ENCODE results near the gene HAUS6.
"Not testable (repeated sequence)": the region's sequence is repeated elsewhere in the genome, so short reads cannot be mapped to it uniquely, and the experiment has no call there.

Gene HAUS6, protein sequence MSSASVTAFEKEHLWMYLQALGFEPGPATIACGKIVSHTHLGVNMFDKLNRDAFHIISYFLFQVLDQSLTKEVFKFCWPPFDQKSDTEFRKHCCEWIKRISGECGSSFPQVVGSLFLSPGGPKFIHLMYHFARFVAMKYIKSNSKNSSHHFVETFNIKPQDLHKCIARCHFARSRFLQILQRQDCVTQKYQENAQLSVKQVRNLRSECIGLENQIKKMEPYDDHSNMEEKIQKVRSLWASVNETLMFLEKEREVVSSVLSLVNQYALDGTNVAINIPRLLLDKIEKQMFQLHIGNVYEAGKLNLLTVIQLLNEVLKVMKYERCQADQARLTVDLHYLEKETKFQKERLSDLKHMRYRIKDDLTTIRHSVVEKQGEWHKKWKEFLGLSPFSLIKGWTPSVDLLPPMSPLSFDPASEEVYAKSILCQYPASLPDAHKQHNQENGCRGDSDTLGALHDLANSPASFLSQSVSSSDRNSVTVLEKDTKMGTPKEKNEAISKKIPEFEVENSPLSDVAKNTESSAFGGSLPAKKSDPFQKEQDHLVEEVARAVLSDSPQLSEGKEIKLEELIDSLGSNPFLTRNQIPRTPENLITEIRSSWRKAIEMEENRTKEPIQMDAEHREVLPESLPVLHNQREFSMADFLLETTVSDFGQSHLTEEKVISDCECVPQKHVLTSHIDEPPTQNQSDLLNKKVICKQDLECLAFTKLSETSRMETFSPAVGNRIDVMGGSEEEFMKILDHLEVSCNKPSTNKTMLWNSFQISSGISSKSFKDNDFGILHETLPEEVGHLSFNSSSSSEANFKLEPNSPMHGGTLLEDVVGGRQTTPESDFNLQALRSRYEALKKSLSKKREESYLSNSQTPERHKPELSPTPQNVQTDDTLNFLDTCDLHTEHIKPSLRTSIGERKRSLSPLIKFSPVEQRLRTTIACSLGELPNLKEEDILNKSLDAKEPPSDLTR

DNA sequence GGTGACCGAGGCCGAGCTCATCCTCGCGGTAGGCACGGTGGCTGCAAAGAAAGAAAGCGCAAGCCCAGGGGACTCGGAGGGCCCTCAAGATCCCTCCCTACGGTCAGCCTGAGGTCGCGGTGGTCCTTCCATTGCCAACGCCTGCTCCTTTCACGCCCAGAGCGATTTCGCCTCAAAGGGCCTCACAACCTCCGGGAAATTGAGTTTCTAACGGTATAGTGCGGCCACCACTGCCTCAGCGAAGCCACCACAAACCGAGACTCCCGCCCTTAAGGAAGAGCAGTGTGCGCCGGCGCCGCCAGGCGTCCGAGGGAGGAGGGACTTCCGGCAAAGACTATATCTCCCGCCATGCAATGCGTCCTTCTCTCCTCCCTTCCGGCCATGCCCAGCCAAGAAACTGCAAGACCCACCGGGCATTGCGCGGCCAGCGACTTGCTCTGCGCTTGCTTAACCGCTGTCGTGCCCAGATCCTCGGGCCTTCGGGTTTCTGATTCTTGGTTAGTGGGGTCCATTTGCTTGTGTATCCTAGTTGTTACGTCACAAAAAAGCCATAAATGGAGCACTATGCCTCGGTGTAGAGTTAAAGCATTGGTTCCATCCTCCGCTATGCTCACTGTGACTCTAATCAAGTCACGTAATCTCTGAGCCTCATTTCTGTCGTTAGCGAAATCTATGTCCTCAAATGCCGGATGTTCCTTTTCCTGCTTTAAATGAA is at the start of gene HAUS6:
Gene HAUS6, minus strand, starts transcription at position 274 of the 715 bp plus-strand sequence. Its CDS starts 253 bp downstream, at position 21.
- peak; percentile 94 for DNase-seq

DNA sequence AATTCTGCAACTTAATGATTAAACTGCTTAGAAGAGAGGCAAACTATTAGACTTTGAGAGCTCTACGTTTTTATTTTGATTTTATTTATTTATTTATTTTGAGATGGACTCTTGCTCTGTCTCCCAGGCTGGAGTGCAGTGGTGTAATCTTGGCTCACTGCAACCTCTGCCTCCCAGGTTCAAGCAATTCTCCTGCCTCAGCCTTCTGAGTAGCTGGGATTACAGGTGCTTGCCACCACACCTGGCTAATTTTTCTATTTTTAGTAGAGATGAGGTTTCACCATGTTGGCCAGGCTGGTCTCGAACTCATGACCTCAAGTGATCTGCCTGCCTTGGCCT is 49.4 kb upstream of the HAUS6 start:
- not testable (repeated sequence) for DNase-seq

- no peak for DNase-seq
Observed at GRCh38 chr9:19151425-19152159, 48.9 kb upstream of the HAUS6 start.

GRCh38 chr9:19149230-19149629 is 46.5 kb upstream of the HAUS6 start:
- DNase-seq = no peak

DNA sequence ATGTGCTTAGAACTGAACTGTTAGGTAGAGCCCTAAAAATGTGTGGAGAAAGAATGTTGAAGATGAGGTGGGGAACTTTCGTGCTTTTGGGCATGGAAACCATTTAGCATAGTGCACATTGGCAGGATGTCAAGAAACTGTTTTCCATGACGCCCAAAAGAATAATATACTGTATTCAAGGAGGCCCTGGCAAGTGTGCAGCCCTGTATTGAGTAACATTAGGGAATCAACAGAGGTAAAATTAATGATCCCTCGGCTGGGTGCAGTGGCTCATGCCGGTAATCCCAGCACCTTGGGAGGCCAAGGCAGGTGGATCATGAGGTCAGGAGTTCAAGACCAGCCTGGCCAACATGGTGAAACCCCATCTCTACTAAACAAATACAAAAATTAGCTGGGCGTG is 45.5 kb upstream of the HAUS6 start:
- DNase-seq = no peak

DNA sequence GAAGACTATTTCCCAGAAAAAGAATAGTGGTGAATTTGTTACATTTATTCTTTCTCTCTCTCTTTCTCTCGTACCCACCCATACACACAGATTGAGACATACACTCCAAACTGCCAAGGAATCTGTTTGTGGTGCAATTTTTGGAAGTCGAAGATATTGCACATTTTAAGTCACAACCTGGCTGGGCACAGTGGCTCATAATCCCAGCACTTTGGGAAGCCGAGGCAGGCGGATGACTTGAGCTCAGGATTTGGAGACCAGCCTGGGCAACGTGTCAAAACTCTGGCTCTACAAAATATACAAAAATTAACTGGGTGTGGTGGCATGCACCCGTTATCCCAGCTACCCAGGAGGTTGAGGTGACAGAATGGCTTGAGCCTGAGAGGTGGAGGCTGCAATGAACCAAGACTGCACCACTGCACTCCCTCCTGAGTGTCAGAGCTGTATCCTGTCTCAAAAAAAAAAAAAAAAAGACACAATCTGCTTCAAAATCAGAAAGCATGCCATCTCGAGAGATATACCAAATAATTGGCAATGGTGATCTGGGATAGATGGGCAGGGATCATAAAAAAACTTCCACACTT is 43.8 kb upstream of the HAUS6 start:
- no peak for DNase-seq

DNA sequence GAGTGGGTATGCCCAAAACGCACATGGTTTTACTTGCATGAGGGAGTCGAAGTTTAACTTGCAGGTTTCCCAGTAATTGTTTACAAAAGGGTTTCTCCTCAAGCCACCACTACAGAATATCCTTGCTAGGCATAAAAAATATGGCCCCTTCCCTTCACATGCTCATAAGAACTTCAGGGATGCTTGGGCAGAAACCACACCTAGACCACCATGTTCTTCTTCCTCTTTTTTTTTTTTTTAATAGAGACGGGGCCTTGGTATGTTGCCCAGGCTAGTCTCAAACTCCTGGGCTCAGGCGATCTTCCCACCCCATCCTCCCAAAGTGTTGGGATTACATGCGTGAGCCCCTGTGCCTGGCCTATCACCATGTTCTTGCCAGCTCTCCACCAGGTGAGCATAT is 43.2 kb upstream of the HAUS6 start:
- no peak for DNase-seq

GRCh38 chr9:19140259-19140658 is 37.6 kb upstream of the HAUS6 start:
- no peak for DNase-seq

DNA sequence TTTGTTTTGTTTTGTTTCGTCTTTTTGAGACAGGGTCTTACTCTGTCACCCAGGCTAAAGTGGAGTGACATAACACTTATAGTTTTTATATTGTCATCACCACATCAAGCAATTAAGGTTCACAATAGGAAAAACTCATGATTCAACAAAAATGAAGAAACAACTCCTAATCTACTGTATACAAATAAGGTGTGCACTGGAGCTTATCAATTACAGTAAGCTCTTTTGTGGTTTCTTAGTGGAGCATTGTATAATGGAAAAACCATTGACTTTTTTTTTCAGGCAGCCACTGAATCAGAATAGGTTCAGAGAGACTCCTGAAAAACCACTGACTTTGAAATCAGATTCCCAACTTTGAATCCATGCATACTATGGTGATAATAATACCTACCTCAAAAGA is 35.4 kb upstream of the HAUS6 start:
- DNase-seq = peak; percentile 37

DNA sequence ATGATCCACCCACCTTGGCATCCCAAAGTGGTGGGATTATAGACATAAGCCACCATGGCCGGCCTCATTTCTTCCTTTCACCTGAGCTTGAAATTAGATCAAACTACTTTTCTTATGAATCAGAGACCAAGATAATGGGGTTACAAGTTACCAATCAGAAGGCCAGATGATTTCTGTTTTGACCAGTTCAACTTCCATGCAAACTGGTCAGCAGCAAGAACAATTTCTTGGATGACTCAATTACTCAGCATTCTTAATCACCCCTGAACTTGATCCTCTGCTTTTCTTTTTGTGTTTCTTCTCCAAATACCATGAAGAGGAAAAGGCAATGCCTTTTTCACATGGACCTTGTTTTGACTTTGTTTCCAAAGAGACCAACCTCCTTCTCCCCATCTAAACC is 34.6 kb upstream of the HAUS6 start:
- peak; percentile 70 for DNase-seq

DNA sequence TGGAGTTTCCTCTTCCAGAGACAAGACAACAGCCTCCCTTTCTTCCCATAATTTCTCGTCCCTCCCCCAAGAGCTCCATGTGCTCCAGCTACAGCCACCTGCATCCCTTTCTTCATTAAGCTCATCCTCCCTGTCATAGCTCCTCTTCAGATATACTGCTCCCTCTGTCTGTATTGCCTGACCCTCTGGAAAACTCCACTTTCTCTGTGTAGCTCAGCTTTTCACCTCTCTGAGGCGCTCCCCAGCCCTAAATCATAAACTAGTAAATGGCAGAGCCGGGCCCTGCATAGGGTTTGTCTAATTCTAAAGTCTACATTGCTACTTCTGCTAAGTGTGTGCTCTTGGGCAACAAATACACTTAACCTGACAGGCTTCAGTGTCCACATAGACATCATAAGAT is 33.4 kb upstream of the HAUS6 start:
- no peak for DNase-seq

- no peak for DNase-seq
Observed at GRCh38 chr9:19133549-19134345, 31.0 kb upstream of the HAUS6 start.

DNA sequence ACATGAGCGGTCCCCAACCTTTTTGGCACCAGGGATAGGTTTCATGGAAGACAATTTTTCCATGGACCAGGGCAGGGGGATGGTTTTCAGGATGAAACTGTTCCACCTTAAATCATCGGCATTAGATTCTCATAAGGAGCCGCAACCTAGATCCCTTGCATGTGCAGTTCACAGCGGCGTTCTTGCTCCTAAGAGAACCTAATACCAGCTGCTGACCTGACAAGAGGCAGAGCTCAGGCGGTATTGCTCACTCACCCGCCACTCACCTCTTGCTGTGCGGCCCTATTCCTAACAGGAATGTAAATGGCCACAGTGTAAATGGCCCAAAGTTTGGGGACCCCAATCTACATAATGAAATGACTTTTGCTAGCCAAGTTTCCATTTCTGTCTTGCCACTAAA is 27.7 kb upstream of the HAUS6 start:
- DNase-seq = no peak

- DNase-seq = no peak
Observed at GRCh38 chr9:19127871-19128500, 25.3 kb upstream of the HAUS6 start.

- no peak for DNase-seq
Observed at GRCh38 chr9:19124430-19124793, 21.7 kb upstream of the HAUS6 start.

DNA sequence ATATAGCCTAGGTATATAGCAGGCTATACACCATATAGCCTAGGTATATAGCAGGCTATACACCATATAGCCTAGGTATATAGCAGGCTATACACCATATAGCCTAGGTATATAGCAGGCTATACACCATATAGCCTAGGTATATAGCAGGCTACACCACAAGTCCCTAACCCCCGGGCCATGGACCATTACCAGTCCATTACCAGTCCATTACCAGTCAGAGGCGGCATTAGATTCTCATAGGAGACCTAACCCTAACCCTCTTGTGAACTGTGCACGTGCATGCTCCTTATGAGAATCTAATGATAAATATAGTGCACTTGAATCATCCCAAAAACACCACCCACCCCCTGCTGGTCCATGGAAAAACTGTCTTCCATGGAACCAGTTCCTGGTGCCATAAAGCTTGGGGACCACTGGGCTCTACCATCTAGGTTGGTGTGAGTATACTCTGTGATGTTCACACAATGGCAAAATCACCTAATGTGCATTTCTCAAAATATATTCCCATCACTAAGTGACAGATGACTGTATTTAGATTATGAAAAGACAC is 19.9 kb upstream of the HAUS6 start:
- no peak for DNase-seq

DNA sequence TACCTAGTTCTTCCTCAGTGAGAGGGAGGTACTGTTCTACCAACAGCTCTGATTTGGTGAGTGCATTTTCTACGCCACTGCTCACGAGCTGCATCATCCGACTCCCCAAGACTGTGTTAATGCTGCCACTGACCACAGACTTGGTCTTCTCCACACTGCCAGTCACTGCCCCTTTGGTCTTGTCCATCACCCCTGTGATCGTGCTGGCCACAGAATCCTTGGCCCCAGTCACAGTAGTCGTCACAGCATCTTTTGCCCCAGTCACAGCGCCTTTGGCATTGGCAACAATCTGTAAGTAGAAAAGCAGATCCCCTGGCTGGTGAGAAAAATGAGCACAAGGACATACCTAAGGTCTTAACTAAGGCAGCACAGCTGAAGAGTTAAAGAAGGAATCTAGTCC is 18.2 kb upstream of the HAUS6 start:
- DNase-seq = no peak

DNA sequence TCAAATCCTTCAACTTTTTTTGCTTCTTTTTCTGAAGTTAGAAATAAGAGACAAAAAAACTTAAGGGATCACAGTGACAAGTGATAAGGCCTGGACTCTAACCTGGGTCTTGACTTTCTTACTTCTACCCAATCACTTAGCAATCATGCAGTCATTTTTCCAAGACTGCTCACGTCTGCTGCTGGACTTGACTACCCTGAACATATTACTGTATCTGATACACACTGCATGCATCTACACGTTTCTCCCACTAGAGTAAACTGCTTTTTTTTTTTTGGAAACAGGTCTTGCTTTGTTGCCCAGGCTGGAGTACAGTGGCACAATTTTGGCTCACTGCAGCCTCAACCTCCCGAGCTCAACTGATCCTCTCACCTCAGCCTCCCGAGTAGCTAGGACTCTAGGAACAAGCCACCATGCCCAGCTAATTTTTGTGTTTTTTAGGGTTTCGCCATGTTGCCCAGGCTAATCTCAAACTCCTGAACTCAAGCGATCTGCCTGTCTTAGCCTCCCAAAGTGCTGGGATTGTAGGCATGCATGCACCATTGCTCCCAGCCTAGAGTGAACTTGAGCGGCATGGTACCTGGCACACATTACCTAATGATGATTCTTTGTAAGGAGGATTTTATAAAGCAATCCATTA is 17.2 kb upstream of the HAUS6 start:
- no peak for DNase-seq

DNA sequence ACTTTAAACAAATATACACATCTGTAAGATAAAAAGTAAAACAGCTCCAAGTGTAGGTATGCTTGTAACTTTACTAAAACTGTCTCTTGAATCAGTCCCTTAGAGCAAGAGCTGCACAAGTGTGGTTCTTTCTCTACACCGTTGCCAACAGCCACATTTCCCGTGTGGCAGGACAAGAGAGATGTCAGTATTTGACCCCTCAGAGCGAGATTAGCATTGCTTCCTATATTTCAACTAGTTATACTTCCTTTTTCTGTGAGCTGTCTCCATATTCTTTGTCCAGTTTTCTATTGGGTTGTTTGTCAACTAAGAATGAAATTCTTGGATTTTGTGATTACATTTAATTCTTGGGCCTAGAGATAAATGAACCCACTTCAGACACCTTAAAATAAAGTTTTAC is 16.5 kb upstream of the HAUS6 start:
- no peak for DNase-seq
